H9 (cell line): ENCODE data around the gene ACKR3. TPM values are rescaled to one million over a fixed set of nuclear protein-coding genes. Genes with fewer than 3 reads are reported as not detected.
A peak's percentile ranks its signal among the peaks of the same experiment; 100 is the strongest.

Experiments used
- DNase-seq: peaks from one replicate; pipeline ENCODE4 v3.0.0-alpha.2; 2017
- H2AFZ ChIP-seq: one replicate; pipeline ENCODE4 v1.6.1; 2013; ENCODE audit warnings: mild to moderate bottlenecking, low read length, control low read depth, moderate library complexity
- H2AK5ac ChIP-seq: 2 replicates; pipeline ENCODE4 v1.6.1; 2013; ENCODE audit warnings: low read length, control low read depth, mixed read lengths; ENCODE audit not compliant: insufficient read length
- H2BK120ac ChIP-seq: one replicate; pipeline ENCODE4 v1.6.1; 2013; ENCODE audit warnings: low read depth, mild to moderate bottlenecking, low read length, control low read depth, inconsistent platforms; ENCODE audit not compliant: poor library complexity, severe bottlenecking
- H2BK12ac ChIP-seq: 2 replicates; pipeline ENCODE4 v1.6.1; 2013; ENCODE audit warnings: low read length, control low read depth, mixed read lengths, low read depth; ENCODE audit not compliant: insufficient read length
- H2BK15ac ChIP-seq: 2 replicates; pipeline ENCODE4 v1.6.1; 2013; ENCODE audit warnings: low read depth, low read length, control low read depth
- H2BK20ac ChIP-seq: one replicate; pipeline ENCODE4 v1.6.1; 2013; ENCODE audit warnings: low read depth, mild to moderate bottlenecking, low read length, control low read depth, inconsistent platforms; ENCODE audit not compliant: poor library complexity, severe bottlenecking
- H2BK5ac ChIP-seq: 2 replicates; pipeline ENCODE4 v1.6.1; 2013; ENCODE audit warnings: low read length, control low read depth, mixed read lengths; ENCODE audit not compliant: insufficient read length
- H3K14ac ChIP-seq: 2 replicates; pipeline ENCODE4 v1.6.1; 2013; ENCODE audit warnings: low read length, control low read depth; ENCODE audit not compliant: insufficient read depth
- H3K18ac ChIP-seq: 2 replicates; pipeline ENCODE4 v1.6.1; 2013; ENCODE audit warnings: low read depth, mild to moderate bottlenecking, mixed read lengths, low read length, control low read depth; ENCODE audit not compliant: insufficient read length
- H3K23ac ChIP-seq: 2 replicates; pipeline ENCODE4 v1.6.1; 2013; ENCODE audit warnings: low read length, control low read depth, mixed read lengths, low read depth; ENCODE audit not compliant: insufficient read length
- H3K23me2 ChIP-seq: 2 replicates; pipeline ENCODE4 v1.6.1; 2013; ENCODE audit warnings: low read depth, mild to moderate bottlenecking, mixed read lengths, low read length, control low read depth; ENCODE audit not compliant: insufficient read length, poor library complexity, severe bottlenecking
- H3K27ac ChIP-seq: 2 replicates; pipeline ENCODE4 v1.5.1; 2013; ENCODE audit warnings: low read length, control low read depth, mixed read lengths, low read depth; ENCODE audit not compliant: insufficient read length
- H3K27me3 ChIP-seq: 2 replicates; pipeline ENCODE4 v1.6.1; 2013; ENCODE audit warnings: low read length, control low read depth, inconsistent platforms; ENCODE audit not compliant: insufficient read depth
- H3K4ac ChIP-seq: 2 replicates; pipeline ENCODE4 v1.6.1; 2013; ENCODE audit warnings: low read depth, mild to moderate bottlenecking, control low read depth, inconsistent platforms, low read length, moderate library complexity
- H3K4me1 ChIP-seq: 2 replicates; pipeline ENCODE4 v1.6.1; 2013; ENCODE audit warnings: low read length, control low read depth, inconsistent platforms; ENCODE audit not compliant: insufficient read depth
- H3K4me2 ChIP-seq: 2 replicates; pipeline ENCODE4 v1.6.1; 2013; ENCODE audit warnings: low read length, control low read depth, mixed read lengths; ENCODE audit not compliant: insufficient read length, insufficient read depth
- H3K56ac ChIP-seq: 2 replicates; pipeline ENCODE4 v1.6.1; 2013; ENCODE audit warnings: low read depth, mild to moderate bottlenecking, mixed read lengths, low read length, control low read depth; ENCODE audit not compliant: insufficient read length
- H3K79me1 ChIP-seq: 2 replicates; pipeline ENCODE4 v1.6.1; 2013; ENCODE audit warnings: low read depth, mild to moderate bottlenecking, moderate library complexity, low read length, control low read depth, inconsistent platforms; ENCODE audit not compliant: insufficient read depth, poor library complexity, severe bottlenecking
- H3K79me2 ChIP-seq: 2 replicates; pipeline ENCODE4 v1.6.1; 2013; ENCODE audit warnings: low read length, control low read depth, inconsistent platforms; ENCODE audit not compliant: insufficient read depth
- H3K9ac ChIP-seq: 2 replicates; pipeline ENCODE4 v1.6.1; 2013; ENCODE audit warnings: low read length, control low read depth, mixed read lengths; ENCODE audit not compliant: insufficient read length; ENCODE audit errors: extremely low read depth
- H3K9me3 ChIP-seq: one replicate; pipeline ENCODE4 v1.6.1; 2013; ENCODE audit warnings: low read depth, low read length, inconsistent platforms; ENCODE audit not compliant: control insufficient read depth
- H3T11ph ChIP-seq: one replicate; pipeline ENCODE4 v1.6.1; 2013; ENCODE audit warnings: mild to moderate bottlenecking, low read length, control low read depth, inconsistent platforms
- H4K20me1 ChIP-seq: one replicate; pipeline ENCODE4 v1.6.1; 2013; ENCODE audit not compliant: control insufficient read depth, insufficient read length, insufficient read depth
- H4K5ac ChIP-seq: 2 replicates; pipeline ENCODE4 v1.6.1; 2013; ENCODE audit warnings: low read depth, mild to moderate bottlenecking, mixed read lengths, low read length, control low read depth; ENCODE audit not compliant: insufficient read length
- H4K8ac ChIP-seq: replicated peaks from 2 replicates; pipeline ENCODE4 v1.6.1; 2013; ENCODE audit warnings: low read length, control low read depth, mixed read lengths, low read depth; ENCODE audit not compliant: insufficient read length
- H4K91ac ChIP-seq: 2 replicates; pipeline ENCODE4 v1.6.1; 2013; ENCODE audit warnings: low read depth, mild to moderate bottlenecking, moderate library complexity, mixed read lengths, low read length, control low read depth; ENCODE audit not compliant: insufficient read length
- H3K27ac Mint-ChIP-seq, 3 experiments: 2 replicates in 2 of 3; 3 replicates in 1 of 3; pipeline ENCODE4 v1.8.0; 2020 to 2021; ENCODE audit warnings: mixed read lengths in 3 of 3, mild to moderate bottlenecking in 1 of 3, moderate library complexity in 1 of 3
- H3K27me3 Mint-ChIP-seq: 2 replicates; pipeline ENCODE4 v1.8.0; 2021; ENCODE audit warnings: low read depth, mild to moderate bottlenecking, moderate library complexity, mixed read lengths
- H3K36me3 Mint-ChIP-seq, 3 experiments: 2 replicates in 2 of 3; 3 replicates in 1 of 3; pipeline ENCODE4 v1.8.0; 2020 to 2021; ENCODE audit warnings: low read depth in 3 of 3, mixed read lengths in 3 of 3; ENCODE audit not compliant: insufficient read depth in 1 of 3
- H3K4me1 Mint-ChIP-seq, 2 experiments: 2 replicates each; pipeline ENCODE4 v1.8.0; 2020; ENCODE audit warnings: mixed read lengths in 2 of 2
- H3K4me3 Mint-ChIP-seq, 2 experiments: 2 replicates in 1 of 2; 3 replicates in 1 of 2; pipeline ENCODE4 v1.8.0; 2020 to 2021; ENCODE audit warnings: mild to moderate bottlenecking in 2 of 2, mixed read lengths in 2 of 2, moderate library complexity in 1 of 2
- H3K9me3 Mint-ChIP-seq, 2 experiments: 2 replicates in 1 of 2; 3 replicates in 1 of 2; pipeline ENCODE4 v1.8.0; 2020; ENCODE audit warnings: mild to moderate bottlenecking in 2 of 2, mixed read lengths in 2 of 2, moderate library complexity in 1 of 2
- WGBS: extraction: QIAGEN DNeasy Blood & Tissue Kit; methylation state at CpG from one replicate; pipeline ENCODE4 v1.1.7; 2013; ENCODE audit warnings: missing lambda C conversion rate, low lambda C conversion rate, mixed read lengths; ENCODE audit not compliant: insufficient read length; ENCODE audit errors: extremely low coverage; 5-methylcytosine and 5-hydroxymethylcytosine counted together
- total RNA-seq: library from RNA; stranded (reverse); gene quantifications from 2 replicates; pipeline ENCODE4 v1.2.1, GENCODE V29; 2021
- TF ChIP-seq, protein P1 (sequence below): fragments of 200-600 bp; sonication (generic); conservative IDR thresholded peaks from 3 replicates; pipeline ENCODE4 v1.8.0; 2021; ENCODE audit warnings: antibody characterized with exemption, mild to moderate bottlenecking

ACKR3 gene
- total RNA-seq, 1 experiment from 2014 or later = 0.44 TPM

DNA sequence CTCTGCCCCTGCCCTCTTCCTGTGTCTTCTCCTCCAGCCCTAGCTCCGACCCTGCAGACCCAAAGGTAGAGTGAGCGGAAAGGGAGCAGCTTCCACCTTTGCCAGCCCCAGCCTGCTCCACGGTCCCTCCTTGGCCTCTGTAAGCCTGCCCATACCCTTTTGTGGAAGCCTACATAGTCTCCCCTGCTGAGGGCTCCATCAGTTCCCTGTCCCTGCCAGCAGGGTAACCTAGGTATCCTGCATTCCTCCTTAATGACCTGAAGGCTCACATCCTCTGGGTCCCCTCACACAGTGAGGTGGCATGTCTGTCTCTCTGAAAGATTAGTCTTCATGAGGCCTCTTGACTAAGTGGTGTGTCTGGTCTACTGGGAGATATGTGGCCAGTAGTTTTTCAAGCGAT lies 20.5 kb upstream of the ACKR3 start:
- no CpG with 5 or more reads among the region's 4 CpGs for WGBS
- H2BK120ac ChIP-seq = no peak overlapping the region
- H3K79me2 ChIP-seq = no peaks in the 10 kb centered on the region
- no peaks in the 10 kb centered on the region for H3K79me1 ChIP-seq
- no peak overlapping the region for H3K27ac ChIP-seq
- H4K20me1 ChIP-seq = no peaks in the 10 kb centered on the region
- H3K9ac ChIP-seq = no peak overlapping the region
- H3K4me1 Mint-ChIP-seq = peaks cover 30 to 31% of the 10 kb centered on the region in 2 experiments
- no peak overlapping the region for H3K27ac Mint-ChIP-seq
- no peaks in the 10 kb centered on the region for H3K9me3 ChIP-seq
- no peak overlapping the region for H3K4me2 ChIP-seq
- H3K27me3 Mint-ChIP-seq = peaks cover 7% of the 10 kb centered on the region
- no peak overlapping the region for H3T11ph ChIP-seq
- H3K23me2 ChIP-seq = no peaks in the 10 kb centered on the region
- no peak overlapping the region for H3K4ac ChIP-seq
- H2BK15ac ChIP-seq = no peak overlapping the region
- H4K5ac ChIP-seq = no peak overlapping the region
- no peak overlapping the region for H2AK5ac ChIP-seq
- H3K4me1 ChIP-seq = no peaks in the 10 kb centered on the region; the same call in 1 of the 2 replicates
- peaks cover 2 to 7% of the 10 kb centered on the region in 2 experiments for H3K9me3 Mint-ChIP-seq
- no peak overlapping the region for H3K23ac ChIP-seq
- H2BK20ac ChIP-seq = no peak overlapping the region
- H3K56ac ChIP-seq = no peak overlapping the region
- DNase-seq = no peak
- no peak overlapping the region for H4K8ac ChIP-seq
- H2AFZ ChIP-seq = no peak overlapping the region
- no peak overlapping the region for H2BK5ac ChIP-seq
- H2BK12ac ChIP-seq = no peak overlapping the region
- TF ChIP-seq, protein P1, sequence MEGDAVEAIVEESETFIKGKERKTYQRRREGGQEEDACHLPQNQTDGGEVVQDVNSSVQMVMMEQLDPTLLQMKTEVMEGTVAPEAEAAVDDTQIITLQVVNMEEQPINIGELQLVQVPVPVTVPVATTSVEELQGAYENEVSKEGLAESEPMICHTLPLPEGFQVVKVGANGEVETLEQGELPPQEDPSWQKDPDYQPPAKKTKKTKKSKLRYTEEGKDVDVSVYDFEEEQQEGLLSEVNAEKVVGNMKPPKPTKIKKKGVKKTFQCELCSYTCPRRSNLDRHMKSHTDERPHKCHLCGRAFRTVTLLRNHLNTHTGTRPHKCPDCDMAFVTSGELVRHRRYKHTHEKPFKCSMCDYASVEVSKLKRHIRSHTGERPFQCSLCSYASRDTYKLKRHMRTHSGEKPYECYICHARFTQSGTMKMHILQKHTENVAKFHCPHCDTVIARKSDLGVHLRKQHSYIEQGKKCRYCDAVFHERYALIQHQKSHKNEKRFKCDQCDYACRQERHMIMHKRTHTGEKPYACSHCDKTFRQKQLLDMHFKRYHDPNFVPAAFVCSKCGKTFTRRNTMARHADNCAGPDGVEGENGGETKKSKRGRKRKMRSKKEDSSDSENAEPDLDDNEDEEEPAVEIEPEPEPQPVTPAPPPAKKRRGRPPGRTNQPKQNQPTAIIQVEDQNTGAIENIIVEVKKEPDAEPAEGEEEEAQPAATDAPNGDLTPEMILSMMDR = peak; percentile 25; the same call in 2 of the 3 replicates
- H3K18ac ChIP-seq = no peak overlapping the region
- H3K4me3 Mint-ChIP-seq = no peak overlapping the region
- peaks cover 0 to 10% (median 2%) of the 10 kb centered on the region in 3 experiments; a peak in 2 of 7 replicates for H3K36me3 Mint-ChIP-seq
- H4K91ac ChIP-seq = no peak overlapping the region
- no peak overlapping the region for H3K14ac ChIP-seq
- no peaks in the 10 kb centered on the region for H3K27me3 ChIP-seq
